CD4-positive, alpha-beta T cell treated with Interleukin-4 for 1 hour (primary cell): ENCODE measurements around the gene ANKRD33.

Source experiments
- DNase-seq, 2 donors: peaks; one replicate each; pipeline ENCODE4 v3.0.0-alpha.2; 2020 to 2022

ANKRD33 gene

GRCh38 chr12:51922146-51922545, 34.2 kb downstream of the ANKRD33 start:
- no peak for DNase-seq

GRCh38 chr12:51922762-51923505, 35.0 kb downstream of the ANKRD33 start:
- peak; percentile 3 to 64 for DNase-seq

GRCh38 chr12:51923506-51924365, 35.8 kb downstream of the ANKRD33 start:
- DNase-seq, result peak; percentile 47 to 48

- no peak for DNase-seq
These were observed 36.8 kb downstream of the ANKRD33 start for GRCh38 chr12:51924551-51925319.

GRCh38 chr12:51925346-51926063, 37.6 kb downstream of the ANKRD33 start:
- no peak for DNase-seq

- no peak for DNase-seq
These were observed 38.2 kb downstream of the ANKRD33 start for GRCh38 chr12:51926064-51926632.

GRCh38 chr12:51926718-51927117, 38.8 kb downstream of the ANKRD33 start:
- peak; percentile 44 to 50 for DNase-seq

- no peak for DNase-seq
These were observed 44.5 kb downstream of the ANKRD33 start for GRCh38 chr12:51932218-51933076.

- DNase-seq, result no peak
These were observed 46.2 kb downstream of the ANKRD33 start for GRCh38 chr12:51934080-51934479.

- no peak for DNase-seq
These were observed 50.0 kb downstream of the ANKRD33 start for GRCh38 chr12:51937926-51938325.

- no peak for DNase-seq
These were observed 50.8 kb downstream of the ANKRD33 start for GRCh38 chr12:51938726-51939125.

GRCh38 chr12:51941011-51941581, 53.2 kb downstream of the ANKRD33 start:
- DNase-seq, result no peak
